ENCODE data around the gene KIAA0232.

The KIAA0232 gene

GRCh38 chr4:6926681-6927478 lies 144.4 kb downstream of the KIAA0232 start:
- DNase-seq, result no peak

GRCh38 chr4:6928081-6928480 lies 145.6 kb downstream of the KIAA0232 start:
- DNase-seq, result no peak

GRCh38 chr4:6929339-6929811 lies 146.8 kb downstream of the KIAA0232 start:
- DNase-seq, result no peak

GRCh38 chr4:6929812-6930464 lies 147.4 kb downstream of the KIAA0232 start:
- no peak for DNase-seq

- DNase-seq, result no peak
Measured at GRCh38 chr4:6932475-6932874, 149.9 kb downstream of the KIAA0232 start.

GRCh38 chr4:6932918-6933317 lies 150.4 kb downstream of the KIAA0232 start:
- no peak for DNase-seq

Data from NCI-H2171 (cell line).